ENCODE data around the gene DCAF15. TPM values are rescaled to one million over a fixed set of nuclear protein-coding genes. Genes with fewer than 3 reads are reported as not detected.

Gene DCAF15
- total RNA-seq, 4 donors from 2014 or later: 15.8 to 64.4 (median 31.4) TPM

DNA sequence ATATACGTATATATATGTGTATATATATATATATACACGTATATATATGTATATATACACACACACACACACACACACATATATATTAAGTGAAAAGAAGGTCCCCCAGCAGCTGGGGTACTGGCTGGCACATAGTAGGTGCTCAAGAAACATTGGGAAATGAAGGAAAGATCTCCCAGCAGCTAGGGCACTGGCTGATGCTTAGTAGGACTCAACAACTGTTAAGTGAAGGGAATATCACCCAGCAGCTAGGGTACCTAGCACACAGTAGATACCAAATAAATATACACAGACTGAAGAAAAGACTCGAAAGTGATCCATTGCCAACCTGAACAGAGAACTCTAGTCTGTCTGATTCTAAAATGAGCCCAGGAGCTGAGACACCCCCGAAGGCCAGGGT lies 26.3 kb upstream of the DCAF15 start:
- Histone ChIP-seq H3K36me3 (peaks cover 0 to 85% (median 0%) of the 10 kb centered on the region in 3 donors), H3K4me3 (no peak overlapping the region), H3K4me1 (no peaks in the 10 kb centered on the region), H3K27ac (no peak overlapping the region), H3K9me3 (no peaks in the 10 kb centered on the region), H3K27me3 (no peaks in the 10 kb centered on the region)
- TF ChIP-seq, protein P1, sequence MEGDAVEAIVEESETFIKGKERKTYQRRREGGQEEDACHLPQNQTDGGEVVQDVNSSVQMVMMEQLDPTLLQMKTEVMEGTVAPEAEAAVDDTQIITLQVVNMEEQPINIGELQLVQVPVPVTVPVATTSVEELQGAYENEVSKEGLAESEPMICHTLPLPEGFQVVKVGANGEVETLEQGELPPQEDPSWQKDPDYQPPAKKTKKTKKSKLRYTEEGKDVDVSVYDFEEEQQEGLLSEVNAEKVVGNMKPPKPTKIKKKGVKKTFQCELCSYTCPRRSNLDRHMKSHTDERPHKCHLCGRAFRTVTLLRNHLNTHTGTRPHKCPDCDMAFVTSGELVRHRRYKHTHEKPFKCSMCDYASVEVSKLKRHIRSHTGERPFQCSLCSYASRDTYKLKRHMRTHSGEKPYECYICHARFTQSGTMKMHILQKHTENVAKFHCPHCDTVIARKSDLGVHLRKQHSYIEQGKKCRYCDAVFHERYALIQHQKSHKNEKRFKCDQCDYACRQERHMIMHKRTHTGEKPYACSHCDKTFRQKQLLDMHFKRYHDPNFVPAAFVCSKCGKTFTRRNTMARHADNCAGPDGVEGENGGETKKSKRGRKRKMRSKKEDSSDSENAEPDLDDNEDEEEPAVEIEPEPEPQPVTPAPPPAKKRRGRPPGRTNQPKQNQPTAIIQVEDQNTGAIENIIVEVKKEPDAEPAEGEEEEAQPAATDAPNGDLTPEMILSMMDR (IDR thresholded peaks at IDR 0.05): no peak
- TF ChIP-seq POLR2A (IDR thresholded peaks at IDR 0.05): no peak
- no peak for DNase-seq

DNA sequence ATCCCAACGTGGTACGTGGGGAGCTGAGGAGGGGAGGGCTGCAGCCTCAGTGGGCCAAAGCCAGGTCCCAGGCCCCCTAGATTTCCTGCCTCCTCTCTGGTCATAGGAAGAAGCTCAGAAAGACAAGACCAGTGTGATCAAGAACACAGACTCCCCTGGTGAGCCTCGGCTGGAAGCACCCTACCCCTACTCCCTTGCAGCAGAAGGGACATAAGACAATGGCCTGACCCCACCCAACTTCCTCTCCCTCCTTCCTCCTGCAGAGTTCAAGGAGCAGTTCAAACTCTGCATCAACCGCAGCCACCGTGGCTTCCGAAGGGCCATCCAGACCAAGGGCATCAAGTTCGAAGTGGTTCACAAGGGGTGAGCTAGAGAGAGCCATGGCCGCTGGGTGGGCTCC lies 25.6 kb upstream of the DCAF15 start:
- Histone ChIP-seq H3K27me3 (no peaks in the 10 kb centered on the region), H3K4me1 (no peaks in the 10 kb centered on the region), H3K9me3 (no peaks in the 10 kb centered on the region), H3K27ac (no peak overlapping the region), H3K36me3 (peaks cover 0 to 78% (median 0%) of the 10 kb centered on the region in 3 donors), H3K4me3 (no peak overlapping the region)
- TF ChIP-seq, protein P1 (IDR thresholded peaks at IDR 0.05): no peak
- no peak for TF ChIP-seq POLR2A (IDR thresholded peaks at IDR 0.05)
- DNase-seq: no peak

DNA sequence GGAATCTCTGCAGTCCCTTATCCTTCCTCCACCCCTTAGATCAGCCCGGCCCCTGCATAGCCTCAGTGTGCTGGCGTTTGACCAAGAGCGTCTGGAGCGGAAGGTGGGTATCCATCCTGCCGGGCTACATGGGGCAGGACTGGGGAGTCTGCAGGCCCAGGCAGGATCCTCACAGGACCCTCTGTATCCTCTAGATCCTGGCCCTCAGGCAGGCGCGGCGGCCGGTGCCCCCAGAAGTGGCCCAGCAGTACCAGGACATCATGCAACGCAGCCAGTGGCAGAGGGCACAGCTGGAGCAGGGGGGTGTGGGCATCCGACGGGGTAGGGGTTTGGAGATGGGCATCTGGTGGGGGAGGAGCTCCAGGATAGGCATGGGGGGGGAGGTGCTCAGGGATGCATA lies 23.0 kb upstream of the DCAF15 start:
- no peak for DNase-seq
- Histone ChIP-seq H3K36me3 (peaks cover 0 to 52% (median 0%) of the 10 kb centered on the region in 3 donors), H3K27me3 (no peaks in the 10 kb centered on the region)

DNA sequence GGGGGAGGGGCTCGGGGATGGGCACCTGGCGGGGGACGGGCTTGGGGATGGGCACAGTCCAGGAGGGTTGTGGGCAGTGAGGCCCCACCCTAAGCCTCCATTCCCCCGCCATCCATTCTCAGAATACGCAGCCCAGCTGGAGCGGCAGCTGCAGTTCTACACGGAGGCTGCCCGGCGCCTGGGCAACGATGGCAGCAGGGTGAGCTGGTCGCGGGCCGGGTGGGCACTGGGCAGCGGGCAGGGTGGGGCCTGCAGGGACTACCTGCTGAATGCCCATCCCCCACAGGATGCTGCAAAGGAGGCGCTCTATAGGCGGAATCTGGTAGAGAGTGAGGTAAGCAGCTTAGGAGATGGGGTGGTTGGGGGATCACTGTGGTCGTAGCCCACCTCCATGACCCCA lies 22.4 kb upstream of the DCAF15 start:
- TF ChIP-seq, protein P1 (IDR thresholded peaks at IDR 0.05): no peak
- TF ChIP-seq POLR2A (IDR thresholded peaks at IDR 0.05): no peak
- H3K4me1 ChIP-seq: no peaks in the 10 kb centered on the region
- H3K4me3 ChIP-seq: no peak overlapping the region
- no peaks in the 10 kb centered on the region for H3K9me3 ChIP-seq
- peaks cover 0 to 46% (median 0%) of the 10 kb centered on the region in 3 donors for H3K36me3 ChIP-seq
- H3K27me3 ChIP-seq: no peaks in the 10 kb centered on the region
- H3K27ac ChIP-seq: no peak overlapping the region
- no peak for DNase-seq

More for the DNA sequence above, 23.0 kb upstream of the DCAF15 start:
- TF ChIP-seq, protein P1 (IDR thresholded peaks at IDR 0.05): no peak
- no peak for TF ChIP-seq POLR2A (IDR thresholded peaks at IDR 0.05)
- H3K9me3 ChIP-seq: no peaks in the 10 kb centered on the region
- H3K27ac ChIP-seq: no peak overlapping the region
- H3K4me3 ChIP-seq: no peak overlapping the region
- H3K4me1 ChIP-seq: no peaks in the 10 kb centered on the region

DNA sequence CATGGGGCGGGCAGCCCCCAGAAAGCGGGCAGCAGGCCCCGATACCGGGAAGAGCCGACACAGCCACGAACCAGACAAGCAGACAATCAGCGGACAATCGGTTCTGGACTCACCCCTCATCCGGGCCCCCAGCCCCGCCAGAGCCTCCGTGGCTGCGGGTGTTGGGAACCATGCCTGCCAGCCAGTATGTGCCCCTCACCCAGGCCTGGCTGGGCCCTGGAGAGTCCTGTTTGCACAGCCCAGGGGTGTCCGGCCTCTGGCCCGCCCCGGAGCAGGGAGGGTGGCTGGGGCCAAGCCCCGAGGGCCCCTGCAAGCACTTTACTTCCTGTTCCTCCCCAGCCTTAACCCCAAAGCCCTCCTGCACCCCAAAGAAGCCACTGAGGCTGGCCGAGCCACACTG lies 21.9 kb upstream of the DCAF15 start:
- no peaks in the 10 kb centered on the region for H3K27me3 ChIP-seq
- H3K9me3 ChIP-seq: no peaks in the 10 kb centered on the region
- no peak for TF ChIP-seq POLR2A (IDR thresholded peaks at IDR 0.05)
- TF ChIP-seq, protein P1 (IDR thresholded peaks at IDR 0.05): no peak
- peaks cover 0 to 41% (median 0%) of the 10 kb centered on the region in 3 donors for H3K36me3 ChIP-seq
- H3K27ac ChIP-seq: no peak overlapping the region
- no peaks in the 10 kb centered on the region for H3K4me1 ChIP-seq
- peak in 1 of 3 donors; percentile 43 for DNase-seq
- no peak overlapping the region for H3K4me3 ChIP-seq
